HG03354 (cell line): ENCODE measurements around the gene ELMOD1.

Source experiments
- ATAC-seq: cut with Tn5 transposase; IDR thresholded peaks from one replicate; pipeline ENCODE4 v1.9.1; 2021; ENCODE audit warnings: mild to moderate bottlenecking; ENCODE audit not compliant: unreplicated experiment, poor library complexity, severe bottlenecking

Gene ELMOD1

GRCh38 chr11:107710301-107710700 is 119.4 kb downstream of the ELMOD1 start:
- no peak for ATAC-seq

- no peak for ATAC-seq
Observed at GRCh38 chr11:107711861-107712755, 121.2 kb downstream of the ELMOD1 start, which contains the start of gene SLN. Gene SLN (minus strand): TSS chr11:107712056.

- ATAC-seq: no peak
Observed at GRCh38 chr11:107713009-107713408, 122.1 kb downstream of the ELMOD1 start.
